DOHH2 (cell line): ENCODE measurements around the gene DIP2C.
"Not testable (repeated sequence)": the region's sequence is repeated elsewhere in the genome, so short reads cannot be mapped to it uniquely, and the experiment has no call there.

Experiments used
- CTCF ChIP-seq: fragments of 200-600 bp; sonication (generic); IDR thresholded peaks from one replicate; pipeline ENCODE4 v1.5.1; 2014; ENCODE audit warnings: antibody characterized with exemption, mild to moderate bottlenecking, low read depth, low read length; ENCODE audit not compliant: poor library complexity, severe bottlenecking
- EZH2phosphoT487 ChIP-seq: fragments of 200-600 bp; sonication (generic); IDR thresholded peaks from 2 replicates; pipeline ENCODE4 v1.6.1; 2017; ENCODE audit warnings: borderline replicate concordance, mild to moderate bottlenecking, antibody characterized with exemption, low read length, moderate library complexity, mixed read lengths

GRCh38 chr10:449331-449730, 240.1 kb downstream of the DIP2C start:
- not testable (repeated sequence) for TF ChIP-seq CTCF, EZH2phosphoT487
